GM10248 (cell line): Measurements from ENCODE around the gene NELFA.

ENCODE experiments used
- CTCF ChIA-PET: fragments of 300-600 bp; sonication (Branson Sonifier 250); formaldehyde crosslinking; extraction: SDS; loops from one replicate; lab custom pipeline; 2021; ENCODE audit warnings: antibody characterized with exemption; lab: Yijun Ruan, JAX
- POLR2A ChIA-PET: fragments of 350-650 bp; sonication (Branson Sonifier 250); formaldehyde crosslinking; extraction: SDS; loops from one replicate; lab custom pipeline; 2020; ENCODE audit warnings: antibody characterized with exemption; lab: Yijun Ruan, JAX
- DNase-seq: peaks from one replicate; pipeline ENCODE4 v3.0.0; 2012; ENCODE audit errors: extremely low spot score
- TF ChIP-seq, protein P1 (sequence below): IDR thresholded peaks from 2 replicates; pipeline ENCODE4 v1.5.1; 2012; ENCODE audit warnings: mild to moderate bottlenecking, low read depth; ENCODE audit errors: extremely low read depth, missing control alignments, control extremely low read depth

Gene NELFA

DNA sequence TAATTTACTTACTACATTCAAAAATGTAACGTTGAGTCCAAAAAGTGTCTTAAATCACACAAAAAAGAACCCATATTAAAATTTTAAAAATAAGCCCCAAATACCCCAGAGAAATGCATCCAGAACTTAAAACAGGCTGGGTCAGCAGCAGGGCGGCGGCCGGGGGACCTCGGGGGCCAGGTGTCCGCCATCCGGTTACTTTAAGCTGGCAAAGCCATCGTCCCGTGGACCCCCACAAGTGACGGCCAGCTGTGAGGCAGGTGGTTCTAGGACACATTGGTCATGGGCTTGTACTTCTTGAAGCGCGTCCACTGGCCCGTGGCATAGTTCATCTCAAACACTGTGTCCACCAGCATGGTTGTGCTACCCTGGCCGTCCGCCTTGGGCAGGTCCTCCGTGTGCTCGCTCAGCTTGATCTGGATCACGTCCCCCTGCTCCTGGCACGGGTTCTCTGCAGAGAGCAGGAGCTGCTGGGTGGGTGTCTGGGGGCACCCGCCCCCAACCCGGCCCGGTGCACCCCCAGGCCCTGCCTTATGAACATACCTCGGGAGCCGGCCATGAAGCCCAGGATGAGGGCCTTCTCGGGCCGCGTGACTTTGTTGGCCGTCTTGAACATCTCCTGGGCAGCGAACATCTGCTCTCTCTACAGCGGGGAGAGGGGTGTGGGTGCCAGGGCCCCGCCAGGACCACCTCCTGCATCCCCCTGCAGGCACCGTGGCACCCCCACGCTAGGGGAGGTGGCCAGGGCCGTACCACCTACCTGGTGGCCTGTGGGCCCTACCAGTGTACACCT, 25.5 kb downstream of the NELFA start:
- TF ChIP-seq, protein P1, sequence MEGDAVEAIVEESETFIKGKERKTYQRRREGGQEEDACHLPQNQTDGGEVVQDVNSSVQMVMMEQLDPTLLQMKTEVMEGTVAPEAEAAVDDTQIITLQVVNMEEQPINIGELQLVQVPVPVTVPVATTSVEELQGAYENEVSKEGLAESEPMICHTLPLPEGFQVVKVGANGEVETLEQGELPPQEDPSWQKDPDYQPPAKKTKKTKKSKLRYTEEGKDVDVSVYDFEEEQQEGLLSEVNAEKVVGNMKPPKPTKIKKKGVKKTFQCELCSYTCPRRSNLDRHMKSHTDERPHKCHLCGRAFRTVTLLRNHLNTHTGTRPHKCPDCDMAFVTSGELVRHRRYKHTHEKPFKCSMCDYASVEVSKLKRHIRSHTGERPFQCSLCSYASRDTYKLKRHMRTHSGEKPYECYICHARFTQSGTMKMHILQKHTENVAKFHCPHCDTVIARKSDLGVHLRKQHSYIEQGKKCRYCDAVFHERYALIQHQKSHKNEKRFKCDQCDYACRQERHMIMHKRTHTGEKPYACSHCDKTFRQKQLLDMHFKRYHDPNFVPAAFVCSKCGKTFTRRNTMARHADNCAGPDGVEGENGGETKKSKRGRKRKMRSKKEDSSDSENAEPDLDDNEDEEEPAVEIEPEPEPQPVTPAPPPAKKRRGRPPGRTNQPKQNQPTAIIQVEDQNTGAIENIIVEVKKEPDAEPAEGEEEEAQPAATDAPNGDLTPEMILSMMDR = no peak
- CTCF ChIA-PET = interaction anchor here (1.0 to 1.5 kb wide), 2 partner anchors 12 to 173 kb away, joined by 3 read pairs; no protein-coding TSS in a partner anchor
- POLR2A ChIA-PET = no interaction called here
- no peak for DNase-seq

DNA sequence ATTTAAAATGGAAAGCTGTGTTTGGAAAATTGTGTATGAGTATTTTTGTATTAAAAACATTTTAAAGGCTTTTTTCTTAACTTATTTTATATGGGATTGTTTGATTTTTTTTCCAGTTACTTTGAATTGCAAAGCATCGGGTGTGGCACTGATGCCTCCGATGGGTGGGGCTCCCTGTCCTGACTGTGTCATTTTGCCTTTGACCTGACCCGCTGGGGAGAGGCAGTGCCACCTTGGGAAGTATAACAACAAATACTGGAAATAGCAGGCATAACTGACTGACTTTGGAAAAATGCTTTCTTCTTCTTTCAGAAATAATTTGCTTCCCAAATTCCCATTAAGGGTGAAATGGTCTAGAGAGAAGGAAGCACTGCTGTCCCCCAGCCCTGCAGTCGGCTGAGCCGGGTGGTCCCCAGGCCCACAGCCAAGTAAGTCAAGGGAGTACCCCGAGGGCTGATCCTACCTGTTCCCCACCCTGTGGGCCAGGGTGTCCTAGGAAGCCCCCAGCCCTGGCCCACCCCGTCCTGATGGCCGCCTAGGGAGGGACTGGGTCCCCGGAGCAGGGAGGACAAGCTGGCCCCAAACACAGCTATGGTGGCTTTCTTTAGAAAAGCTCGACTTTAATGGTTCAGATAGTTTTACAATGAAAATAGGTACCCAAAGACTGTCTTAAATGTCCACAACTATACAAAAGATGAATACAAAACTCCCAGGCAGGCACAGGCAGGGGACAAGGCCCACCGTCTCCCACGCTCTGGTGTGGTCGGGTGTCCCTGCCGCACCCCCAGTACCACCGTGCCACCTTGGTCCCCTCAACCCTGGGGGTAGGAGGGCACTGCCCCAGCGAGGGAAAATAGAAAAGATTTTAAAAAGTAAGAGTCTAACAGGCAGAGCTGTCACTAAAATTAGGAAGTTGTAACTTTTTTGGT, 26.4 kb downstream of the NELFA start:
- POLR2A ChIA-PET = no interaction called here
- CTCF ChIA-PET = no interaction called here
- TF ChIP-seq, protein P1 = no peak
- DNase-seq = no peak

DNA sequence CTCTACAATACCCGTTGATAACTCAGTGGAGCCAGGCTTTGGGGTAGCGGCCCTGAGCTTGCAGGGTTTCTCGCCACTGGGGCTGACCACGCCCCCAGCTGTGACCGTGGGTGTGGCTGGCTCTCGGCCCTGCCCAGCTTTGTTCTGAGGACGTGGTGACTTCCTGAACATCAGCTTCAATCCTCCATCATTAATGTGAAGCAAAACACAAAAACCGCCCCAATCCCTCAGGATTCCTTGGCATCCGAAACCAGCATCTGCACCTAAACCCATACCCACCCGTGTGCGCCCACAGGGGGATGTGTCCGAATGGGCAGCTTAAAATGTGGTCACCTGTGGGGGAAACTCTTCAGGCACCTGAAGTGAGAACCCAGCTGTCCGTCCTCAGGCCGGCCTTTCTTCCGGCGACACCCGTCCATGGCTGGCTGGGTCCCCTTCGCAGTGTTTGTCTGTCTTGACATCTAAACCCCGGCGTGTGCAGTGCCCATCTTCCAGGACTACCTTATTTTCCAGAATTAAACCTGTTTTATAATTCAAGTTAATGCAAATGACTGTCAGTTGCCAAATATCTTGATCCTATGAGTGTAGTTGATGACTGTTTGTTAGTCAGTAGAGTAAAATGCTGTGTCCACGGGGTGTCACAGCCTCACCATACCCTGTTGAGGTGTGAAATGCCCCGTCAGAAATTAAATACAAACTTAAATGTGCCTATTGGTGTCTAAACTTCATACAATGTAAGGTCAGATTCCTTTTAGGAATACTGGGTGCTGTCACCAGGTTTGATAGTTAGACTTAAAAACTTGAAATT, 27.3 kb downstream of the NELFA start:
- POLR2A ChIA-PET = interaction anchor here (0.6 kb wide), 1 partner anchor 13 kb away, joined by 4 read pairs; no protein-coding TSS in a partner anchor
- DNase-seq = no peak
- TF ChIP-seq, protein P1 = no peak
- CTCF ChIA-PET = no interaction called here

DNA sequence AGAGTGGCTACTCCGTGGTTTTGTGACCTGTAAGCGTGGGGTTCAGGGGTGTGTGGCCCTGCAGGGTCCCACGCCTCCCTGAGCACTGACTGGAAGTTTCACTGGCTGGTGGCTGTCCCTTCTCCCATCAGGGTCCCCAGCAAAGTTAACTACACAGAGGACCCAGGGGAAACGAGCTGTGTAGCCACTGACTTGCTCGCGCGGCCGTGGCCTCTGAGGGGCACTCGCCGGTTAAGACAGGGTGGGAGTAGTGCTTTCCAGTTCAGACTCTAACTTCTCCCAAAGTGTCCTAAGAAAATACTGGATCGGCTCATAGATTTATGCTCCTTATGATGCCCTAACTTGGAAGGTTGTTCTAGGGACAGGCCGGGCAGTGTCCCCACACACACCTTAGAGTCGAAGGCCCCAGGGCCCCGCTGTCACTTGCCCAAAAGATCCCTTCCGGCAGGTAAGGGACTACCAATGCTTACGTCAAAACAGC, 28.2 kb downstream of the NELFA start:
- DNase-seq = no peak
- TF ChIP-seq, protein P1 = no peak
- ChIA-PET POLR2A (interaction anchor here (0.6 kb wide), 1 partner anchor 14 kb away, joined by 4 read pairs; no protein-coding TSS in a partner anchor), CTCF (no interaction called here)

DNA sequence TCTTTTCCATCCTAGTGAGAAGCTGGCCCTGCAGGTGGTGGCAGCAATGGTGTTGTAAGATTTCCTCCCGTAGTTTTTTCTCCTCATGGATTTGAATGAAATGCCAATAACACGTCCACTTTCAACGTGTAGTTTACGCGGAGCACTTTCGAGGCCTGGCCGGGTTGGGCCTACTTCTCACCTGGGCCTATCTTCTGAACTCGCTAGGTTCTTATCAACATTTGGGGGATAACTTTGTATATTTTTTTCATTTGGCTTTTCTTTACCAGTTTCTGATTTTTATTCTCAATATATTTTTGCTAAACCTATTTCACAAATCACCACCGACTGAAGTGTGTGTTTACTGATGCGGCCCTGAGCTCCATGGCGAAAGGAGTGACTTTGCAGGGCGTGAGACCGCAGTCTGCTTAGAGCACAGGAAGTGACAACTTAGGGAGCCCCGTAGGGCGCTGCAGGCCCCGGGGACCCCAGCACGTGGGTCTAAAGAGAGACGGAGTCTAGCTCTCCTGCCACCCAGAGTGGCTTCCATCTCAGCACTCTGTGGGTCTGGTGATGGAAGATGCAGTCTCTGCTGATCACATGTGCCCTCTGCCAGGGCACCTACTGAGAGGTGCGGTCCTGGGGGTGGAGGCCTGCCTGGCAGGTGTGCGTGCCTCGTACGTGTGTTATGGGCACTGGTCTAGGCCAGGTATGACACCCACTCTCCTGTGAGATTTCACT, 29.1 kb downstream of the NELFA start:
- ChIA-PET POLR2A (no interaction called here), CTCF (no interaction called here)
- DNase-seq = no peak
- TF ChIP-seq, protein P1 = no peak
